IMR-90 (cell line): ENCODE results near the gene LRRC61.

Experiments
- BHLHE40 ChIP-seq: fragments of 150-350 bp; IDR thresholded peaks from 2 replicates; pipeline ENCODE4 v1.6.1; 2016; ENCODE audit warnings: mild to moderate bottlenecking, low read depth, low read length
- CHD1 ChIP-seq: IDR thresholded peaks from 2 replicates; pipeline ENCODE4 v1.6.1; 2012; ENCODE audit warnings: low read depth, low read length, improper control_type of control experiment
- MAFK ChIP-seq: IDR thresholded peaks from 2 replicates; pipeline ENCODE4 v1.6.1; 2012; ENCODE audit warnings: low read depth, low read length, improper control_type of control experiment
- MXI1 ChIP-seq: IDR thresholded peaks from 2 replicates; pipeline ENCODE4 v1.6.1; 2012; ENCODE audit warnings: low read depth, mild to moderate bottlenecking, low read length, moderate library complexity, borderline replicate concordance
- POLR2A ChIP-seq: IDR thresholded peaks from 2 replicates; pipeline ENCODE4 v1.6.1; 2012; ENCODE audit warnings: mild to moderate bottlenecking, low read depth, low read length
- RAD21 ChIP-seq: IDR thresholded peaks from 2 replicates; pipeline ENCODE4 v1.6.1; 2012; ENCODE audit warnings: low read length, improper control_type of control experiment
- RCOR1 ChIP-seq: IDR thresholded peaks from 2 replicates; pipeline ENCODE4 v1.6.1; 2012; ENCODE audit warnings: mild to moderate bottlenecking, low read length, improper control_type of control experiment; ENCODE audit not compliant: insufficient replicate concordance
- RFX5 ChIP-seq: IDR thresholded peaks from 2 replicates; pipeline ENCODE4 v1.8.0; 2012; ENCODE audit warnings: low read depth, mild to moderate bottlenecking, low read length, moderate library complexity
- SMC3 ChIP-seq: fragments of 150-350 bp; IDR thresholded peaks from 2 replicates; pipeline ENCODE4 v1.6.1; 2016; ENCODE audit warnings: low read depth, mild to moderate bottlenecking, antibody characterized with exemption, low read length, moderate library complexity
- TF ChIP-seq, protein P1 (sequence below): conservative IDR thresholded peaks from 2 replicates; pipeline ENCODE4 v1.5.1; 2012; ENCODE audit warnings: mild to moderate bottlenecking, low read depth, low read length, improper control_type of control experiment
- TF ChIP-seq, protein P2 (sequence below): fragments of 150-350 bp; IDR thresholded peaks from 2 replicates; pipeline ENCODE4 v1.6.1; 2017; ENCODE audit warnings: mild to moderate bottlenecking, antibody characterized with exemption, low read length, low read depth
- TF ChIP-seq, protein P3 (sequence below): fragments of 150-350 bp; IDR thresholded peaks from 2 replicates; pipeline ENCODE4 v1.6.1; 2016; ENCODE audit warnings: low read depth, mild to moderate bottlenecking, low read length, moderate library complexity, borderline replicate concordance

DNA sequence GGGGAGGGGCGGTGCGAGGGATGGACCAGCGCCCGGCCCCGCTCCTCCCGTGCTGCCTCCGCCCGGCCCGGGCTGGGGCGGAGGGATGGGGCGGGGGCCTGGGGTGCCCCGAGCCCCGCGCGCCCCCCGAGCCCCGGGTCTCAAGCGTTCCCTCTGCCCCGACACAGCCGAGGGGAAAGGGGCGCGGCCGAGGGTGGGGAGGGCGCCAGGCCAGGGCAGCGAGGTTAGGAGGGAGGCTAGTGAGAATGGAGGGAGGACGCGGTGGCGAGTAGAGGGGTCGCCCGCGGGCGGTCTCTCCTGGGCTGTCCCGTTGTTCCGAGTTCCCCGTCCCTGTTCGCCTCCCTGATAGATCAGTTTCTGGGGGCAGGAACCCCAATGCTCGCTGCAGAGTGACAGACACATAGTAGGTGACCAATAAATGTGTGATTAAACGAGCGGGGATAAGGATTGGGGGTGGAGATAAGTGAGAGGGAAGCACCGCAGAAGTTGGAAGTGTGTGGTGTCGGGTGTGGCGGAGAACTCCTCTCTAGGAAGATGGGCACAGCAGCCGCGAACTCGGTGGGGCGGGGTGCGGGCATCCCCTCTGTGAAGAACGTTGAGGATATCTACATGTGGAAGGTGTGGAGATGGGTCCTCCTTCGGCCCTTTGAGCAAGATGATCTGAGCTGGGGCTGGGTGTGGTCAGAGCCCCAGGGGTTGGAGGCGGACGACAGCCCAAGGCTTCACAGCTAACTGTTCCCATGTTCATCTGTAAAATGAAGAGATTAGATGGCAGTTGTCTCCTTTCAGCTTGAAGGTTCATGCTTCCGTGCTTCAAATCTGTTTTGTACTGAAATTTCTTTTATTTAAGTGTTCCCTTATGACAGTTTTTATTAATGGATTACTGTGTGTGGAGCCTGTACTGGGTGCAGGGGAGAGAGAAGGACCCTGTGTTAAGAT, 56.6 kb downstream of the LRRC61 start:
- no peak for TF ChIP-seq POLR2A
- TF ChIP-seq, protein P1, sequence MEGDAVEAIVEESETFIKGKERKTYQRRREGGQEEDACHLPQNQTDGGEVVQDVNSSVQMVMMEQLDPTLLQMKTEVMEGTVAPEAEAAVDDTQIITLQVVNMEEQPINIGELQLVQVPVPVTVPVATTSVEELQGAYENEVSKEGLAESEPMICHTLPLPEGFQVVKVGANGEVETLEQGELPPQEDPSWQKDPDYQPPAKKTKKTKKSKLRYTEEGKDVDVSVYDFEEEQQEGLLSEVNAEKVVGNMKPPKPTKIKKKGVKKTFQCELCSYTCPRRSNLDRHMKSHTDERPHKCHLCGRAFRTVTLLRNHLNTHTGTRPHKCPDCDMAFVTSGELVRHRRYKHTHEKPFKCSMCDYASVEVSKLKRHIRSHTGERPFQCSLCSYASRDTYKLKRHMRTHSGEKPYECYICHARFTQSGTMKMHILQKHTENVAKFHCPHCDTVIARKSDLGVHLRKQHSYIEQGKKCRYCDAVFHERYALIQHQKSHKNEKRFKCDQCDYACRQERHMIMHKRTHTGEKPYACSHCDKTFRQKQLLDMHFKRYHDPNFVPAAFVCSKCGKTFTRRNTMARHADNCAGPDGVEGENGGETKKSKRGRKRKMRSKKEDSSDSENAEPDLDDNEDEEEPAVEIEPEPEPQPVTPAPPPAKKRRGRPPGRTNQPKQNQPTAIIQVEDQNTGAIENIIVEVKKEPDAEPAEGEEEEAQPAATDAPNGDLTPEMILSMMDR: no peak
- TF ChIP-seq MAFK: no peak
- TF ChIP-seq, protein P2, sequence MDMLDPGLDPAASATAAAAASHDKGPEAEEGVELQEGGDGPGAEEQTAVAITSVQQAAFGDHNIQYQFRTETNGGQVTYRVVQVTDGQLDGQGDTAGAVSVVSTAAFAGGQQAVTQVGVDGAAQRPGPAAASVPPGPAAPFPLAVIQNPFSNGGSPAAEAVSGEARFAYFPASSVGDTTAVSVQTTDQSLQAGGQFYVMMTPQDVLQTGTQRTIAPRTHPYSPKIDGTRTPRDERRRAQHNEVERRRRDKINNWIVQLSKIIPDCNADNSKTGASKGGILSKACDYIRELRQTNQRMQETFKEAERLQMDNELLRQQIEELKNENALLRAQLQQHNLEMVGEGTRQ: no peak
- no peak for TF ChIP-seq SMC3
- no peak for TF ChIP-seq BHLHE40
- no peak for TF ChIP-seq CHD1
- TF ChIP-seq, protein P3, sequence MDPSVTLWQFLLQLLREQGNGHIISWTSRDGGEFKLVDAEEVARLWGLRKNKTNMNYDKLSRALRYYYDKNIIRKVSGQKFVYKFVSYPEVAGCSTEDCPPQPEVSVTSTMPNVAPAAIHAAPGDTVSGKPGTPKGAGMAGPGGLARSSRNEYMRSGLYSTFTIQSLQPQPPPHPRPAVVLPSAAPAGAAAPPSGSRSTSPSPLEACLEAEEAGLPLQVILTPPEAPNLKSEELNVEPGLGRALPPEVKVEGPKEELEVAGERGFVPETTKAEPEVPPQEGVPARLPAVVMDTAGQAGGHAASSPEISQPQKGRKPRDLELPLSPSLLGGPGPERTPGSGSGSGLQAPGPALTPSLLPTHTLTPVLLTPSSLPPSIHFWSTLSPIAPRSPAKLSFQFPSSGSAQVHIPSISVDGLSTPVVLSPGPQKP: no peak
- no peak for TF ChIP-seq RFX5
- TF ChIP-seq MXI1: no peak
- TF ChIP-seq RCOR1: no peak
- no peak for TF ChIP-seq RAD21
